Astrocyte (in vitro differentiated cells and primary cell): ENCODE data around the gene AMBP. TPM values are rescaled to one million over a fixed set of nuclear protein-coding genes. Genes with fewer than 3 reads are reported as not detected.
A peak's percentile ranks its signal among the peaks of the same experiment; 100 is the strongest.

Source experiments
- DNase-seq: peaks from one replicate; pipeline ENCODE4 v3.0.0-alpha.2; 2010; ENCODE audit warnings: low read depth
- FAIRE-seq: peaks from 2 replicates; lab custom pipeline; 2011; peaks lifted over from hg19 to GRCh38; lab: Jason Lieb, UNC
- H2AFZ ChIP-seq: 2 replicates; pipeline ENCODE4 v1.6.0; 2012; ENCODE audit warnings: low read depth, low read length, inconsistent platforms
- H3K27ac ChIP-seq: 2 replicates; pipeline ENCODE4 v1.5.1; 2011; ENCODE audit warnings: low read depth, low read length, inconsistent platforms
- H3K27me3 ChIP-seq: 2 replicates; pipeline ENCODE4 v1.6.0; 2011; ENCODE audit warnings: low read length, inconsistent platforms; ENCODE audit not compliant: insufficient read depth
- H3K36me3 ChIP-seq: 2 replicates; pipeline ENCODE4 v1.5.1; 2011; ENCODE audit warnings: low read length, inconsistent platforms; ENCODE audit not compliant: insufficient read depth
- H3K4me1 ChIP-seq: 2 replicates; pipeline ENCODE4 v1.5.1; 2011; ENCODE audit warnings: low read length, inconsistent platforms; ENCODE audit not compliant: insufficient read depth
- H3K4me2 ChIP-seq: 2 replicates; pipeline ENCODE4 v1.6.0; 2012; ENCODE audit warnings: low read length, inconsistent platforms
- H3K4me3 ChIP-seq: 2 replicates; pipeline ENCODE4 v1.5.1; 2011; ENCODE audit warnings: low read depth, mild to moderate bottlenecking, low read length, inconsistent platforms; ENCODE audit not compliant: insufficient read depth
- H3K79me2 ChIP-seq: 2 replicates; pipeline ENCODE4 v1.6.0; 2012; ENCODE audit warnings: mild to moderate bottlenecking, low read length, inconsistent platforms; ENCODE audit not compliant: insufficient read depth
- H3K9ac ChIP-seq: 2 replicates; pipeline ENCODE4 v1.6.0; 2012; ENCODE audit warnings: mild to moderate bottlenecking, low read length, inconsistent platforms
- H3K9me3 ChIP-seq: 2 replicates; pipeline ENCODE4 v1.5.1; 2012; ENCODE audit warnings: low read depth, mild to moderate bottlenecking, low read length, inconsistent platforms; ENCODE audit not compliant: insufficient read depth
- H4K20me1 ChIP-seq: 2 replicates; pipeline ENCODE4 v1.6.0; 2012; ENCODE audit warnings: low read length, inconsistent platforms; ENCODE audit not compliant: insufficient read depth
- H3K27ac Mint-ChIP-seq: one replicate; pipeline ENCODE4 v1.8.0; 2021; ENCODE audit warnings: mild to moderate bottlenecking, mixed read lengths; ENCODE audit not compliant: unreplicated experiment
- H3K27me3 Mint-ChIP-seq: one replicate; pipeline ENCODE4 v1.8.0; 2021; ENCODE audit warnings: low read depth, mixed read lengths; ENCODE audit not compliant: unreplicated experiment
- H3K36me3 Mint-ChIP-seq: one replicate; pipeline ENCODE4 v1.8.0; 2021; ENCODE audit warnings: low read depth, mixed read lengths; ENCODE audit not compliant: unreplicated experiment
- H3K4me1 Mint-ChIP-seq: one replicate; pipeline ENCODE4 v1.8.0; 2021; ENCODE audit warnings: low read depth, mixed read lengths; ENCODE audit not compliant: unreplicated experiment
- H3K4me3 Mint-ChIP-seq: one replicate; pipeline ENCODE4 v1.8.0; 2021; ENCODE audit warnings: mild to moderate bottlenecking, moderate library complexity, mixed read lengths; ENCODE audit not compliant: unreplicated experiment
- H3K9me3 Mint-ChIP-seq: one replicate; pipeline ENCODE4 v1.8.0; 2021; ENCODE audit warnings: mild to moderate bottlenecking, mixed read lengths; ENCODE audit not compliant: unreplicated experiment
- CTCF ChIP-seq: IDR thresholded peaks from 2 replicates; pipeline ENCODE4 v1.5.1; 2011; ENCODE audit warnings: low read depth, mild to moderate bottlenecking, inconsistent platforms, low read length, moderate library complexity; ENCODE audit not compliant: insufficient read depth
- EZH2 ChIP-seq: IDR thresholded peaks from 2 replicates; pipeline ENCODE4 v1.6.1; 2012; ENCODE audit warnings: mild to moderate bottlenecking, low read length, inconsistent platforms; ENCODE audit not compliant: insufficient read depth
- total RNA-seq: library from RNA; stranded (reverse); gene quantifications from 2 replicates; pipeline ENCODE4 v1.2.1, GENCODE V29; 2021

AMBP gene
- total RNA-seq, 1 donor from 2014 or later, result not detected

GRCh38 chr9:114034196-114034595 is 43.9 kb downstream of the AMBP start:
- H3K4me1 ChIP-seq, result no peaks in the 10 kb centered on the region
- H3K4me1 Mint-ChIP-seq, result no peaks in the 10 kb centered on the region
- H3K4me3 Mint-ChIP-seq, result no peak overlapping the region
- H3K27me3 ChIP-seq, result no peaks in the 10 kb centered on the region
- H3K9me3 ChIP-seq, result no peaks in the 10 kb centered on the region
- TF ChIP-seq CTCF, result no peak
- DNase-seq, result no peak
- no peaks in the 10 kb centered on the region for H3K27me3 Mint-ChIP-seq
- no peaks in the 10 kb centered on the region for H3K9me3 Mint-ChIP-seq
- no peak overlapping the region for H3K27ac Mint-ChIP-seq
- no peak overlapping the region for H3K4me3 ChIP-seq
- H3K9ac ChIP-seq, result no peak overlapping the region
- FAIRE-seq, result no peak
- no peak overlapping the region for H3K27ac ChIP-seq
- no peak overlapping the region for H2AFZ ChIP-seq
- H3K36me3 ChIP-seq, result peaks cover 29% of the 10 kb centered on the region
- H3K36me3 Mint-ChIP-seq, result peaks cover 42% of the 10 kb centered on the region
- H4K20me1 ChIP-seq, result peaks cover 21% of the 10 kb centered on the region
- no peak overlapping the region for H3K4me2 ChIP-seq
- no peaks in the 10 kb centered on the region for H3K79me2 ChIP-seq

- no peaks in the 10 kb centered on the region for H3K79me2 ChIP-seq
- no peaks in the 10 kb centered on the region for H3K27me3 ChIP-seq
- H2AFZ ChIP-seq, result no peak overlapping the region
- H3K4me3 ChIP-seq, result no peak overlapping the region
- H3K4me3 Mint-ChIP-seq, result no peak overlapping the region
- H3K4me1 Mint-ChIP-seq, result no peaks in the 10 kb centered on the region
- no peak overlapping the region for H3K9ac ChIP-seq
- H3K4me1 ChIP-seq, result no peaks in the 10 kb centered on the region
- FAIRE-seq (no peak), DNase-seq (no peak)
- H3K27me3 Mint-ChIP-seq, result no peaks in the 10 kb centered on the region
- no peaks in the 10 kb centered on the region for H3K9me3 Mint-ChIP-seq
- peaks cover 45% of the 10 kb centered on the region for H3K36me3 Mint-ChIP-seq
- no peak overlapping the region for H3K27ac ChIP-seq
- H3K27ac Mint-ChIP-seq, result no peak overlapping the region
- no peak overlapping the region for H3K4me2 ChIP-seq
- H4K20me1 ChIP-seq, result peaks cover 21% of the 10 kb centered on the region
- peak; percentile 22 for TF ChIP-seq CTCF
- no peak for TF ChIP-seq EZH2
- H3K9me3 ChIP-seq, result no peaks in the 10 kb centered on the region
- peaks cover 25% of the 10 kb centered on the region for H3K36me3 ChIP-seq
These were observed 44.5 kb downstream of the AMBP start for GRCh38 chr9:114033397-114034103.
